ENCODE measurements around the gene SMIM44.

SMIM44 gene

GRCh38 chr19:3515891-3516422 lies 32.7 kb upstream of the SMIM44 start:
- peaks cover 69% of the 10 kb centered on the region for H3K36me3 ChIP-seq
- H3K9me3 ChIP-seq = no peaks in the 10 kb centered on the region
- H3K4me1 ChIP-seq (ENCODE audit: control insufficient read depth in 1 of 2, insufficient read depth in 1 of 2, low read depth in 1 of 2, low read length in 1 of 2) = no peaks in the 10 kb centered on the region
- H3K4me3 ChIP-seq (ENCODE audit: low read depth in 1 of 2, low read length in 1 of 2) = no peak overlapping the region
- TF ChIP-seq CTCF (IDR thresholded peaks at IDR 0.05) = no peak
- no peaks in the 10 kb centered on the region for H3K27me3 ChIP-seq
- no peak overlapping the region for H3K27ac ChIP-seq

- Histone ChIP-seq H3K4me1 (ENCODE audit: control insufficient read depth in 1 of 2, insufficient read depth in 1 of 2, low read depth in 1 of 2, low read length in 1 of 2) (no peaks in the 10 kb centered on the region), H3K27ac (no peak overlapping the region), H3K4me3 (ENCODE audit: low read depth in 1 of 2, low read length in 1 of 2) (no peak overlapping the region), H3K9me3 (no peaks in the 10 kb centered on the region), H3K36me3 (peaks cover 69% of the 10 kb centered on the region), H3K27me3 (no peaks in the 10 kb centered on the region)
- TF ChIP-seq CTCF (IDR thresholded peaks at IDR 0.05) = no peak
These were observed 31.7 kb upstream of the SMIM44 start for GRCh38 chr19:3514930-3515329.

DNA sequence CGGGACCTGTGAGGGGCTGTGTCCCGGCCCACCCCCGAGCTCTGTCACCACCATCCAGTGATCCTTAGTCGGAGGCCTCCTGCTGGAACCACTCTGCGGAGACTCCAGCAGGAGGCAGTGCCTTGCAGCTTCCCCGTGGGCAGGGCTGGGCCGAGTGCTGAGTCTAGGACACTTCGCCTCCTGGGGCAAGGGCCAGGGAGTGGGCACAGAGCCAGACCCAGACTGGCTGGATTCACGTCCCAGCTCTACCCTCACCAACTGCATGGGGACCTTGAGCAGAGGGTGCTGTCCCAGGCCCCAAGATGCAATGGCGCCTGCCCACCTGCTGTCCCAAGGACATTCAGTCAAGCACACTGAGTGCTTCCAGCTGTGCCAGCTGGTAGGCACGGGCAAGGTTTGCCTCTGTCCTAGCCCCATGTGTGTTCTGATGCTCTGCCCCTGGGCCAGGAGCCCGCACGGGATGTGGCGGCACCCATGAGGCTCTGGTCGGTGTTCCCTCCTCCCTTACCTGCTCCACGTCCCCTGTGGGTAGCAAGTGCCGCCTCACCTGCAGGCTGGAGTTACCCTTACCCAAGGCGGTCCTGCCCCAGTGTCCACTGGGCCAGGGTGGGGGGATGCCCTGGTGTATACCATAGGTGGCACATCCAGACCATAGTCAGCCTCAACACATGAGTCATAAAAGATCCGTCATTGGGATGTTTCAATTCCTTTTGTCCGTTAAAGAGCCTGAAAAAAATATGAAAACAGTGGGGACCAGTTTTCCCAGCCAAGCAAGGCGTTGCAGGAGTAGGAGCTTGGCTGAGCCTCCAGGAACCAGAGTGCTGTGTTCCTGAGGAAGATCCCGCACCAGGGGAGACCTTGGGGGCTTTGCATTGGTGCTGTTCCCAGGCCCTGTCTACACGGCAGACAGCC lies 30.2 kb upstream of the SMIM44 start:
- Histone ChIP-seq H3K9me3 (no peaks in the 10 kb centered on the region), H3K4me1 (ENCODE audit: control insufficient read depth in 1 of 2, insufficient read depth in 1 of 2, low read depth in 1 of 2, low read length in 1 of 2) (no peaks in the 10 kb centered on the region), H3K4me3 (ENCODE audit: low read depth in 1 of 2, low read length in 1 of 2) (no peak overlapping the region), H3K36me3 (peaks cover 67% of the 10 kb centered on the region), H3K27ac (no peak overlapping the region), H3K27me3 (no peaks in the 10 kb centered on the region)
- TF ChIP-seq CTCF (IDR thresholded peaks at IDR 0.05) = no peak

GRCh38 chr19:3512562-3513228 lies 29.5 kb upstream of the SMIM44 start:
- Histone ChIP-seq H3K27me3 (no peaks in the 10 kb centered on the region), H3K36me3 (peaks cover 67% of the 10 kb centered on the region), H3K9me3 (no peaks in the 10 kb centered on the region), H3K4me1 (ENCODE audit: control insufficient read depth in 1 of 2, insufficient read depth in 1 of 2, low read depth in 1 of 2, low read length in 1 of 2) (peaks cover 2% of the 10 kb centered on the region in 2 experiments), H3K27ac (no peak overlapping the region), H3K4me3 (ENCODE audit: low read depth in 1 of 2, low read length in 1 of 2) (no peak overlapping the region)
- no peak for TF ChIP-seq CTCF (IDR thresholded peaks at IDR 0.05)

- Histone ChIP-seq H3K36me3 (peaks cover 66% of the 10 kb centered on the region), H3K9me3 (no peaks in the 10 kb centered on the region), H3K4me3 (ENCODE audit: low read depth in 1 of 2, low read length in 1 of 2) (no peak overlapping the region), H3K27ac (no peak overlapping the region), H3K27me3 (no peaks in the 10 kb centered on the region), H3K4me1 (ENCODE audit: control insufficient read depth in 1 of 2, insufficient read depth in 1 of 2, low read depth in 1 of 2, low read length in 1 of 2) (peaks cover 12% of the 10 kb centered on the region in 2 experiments)
- no peak for TF ChIP-seq CTCF (IDR thresholded peaks at IDR 0.05)
These were observed 28.4 kb upstream of the SMIM44 start for GRCh38 chr19:3511506-3512251.
